ENCODE results near the gene PLEKHG4.

PLEKHG4 gene

DNA sequence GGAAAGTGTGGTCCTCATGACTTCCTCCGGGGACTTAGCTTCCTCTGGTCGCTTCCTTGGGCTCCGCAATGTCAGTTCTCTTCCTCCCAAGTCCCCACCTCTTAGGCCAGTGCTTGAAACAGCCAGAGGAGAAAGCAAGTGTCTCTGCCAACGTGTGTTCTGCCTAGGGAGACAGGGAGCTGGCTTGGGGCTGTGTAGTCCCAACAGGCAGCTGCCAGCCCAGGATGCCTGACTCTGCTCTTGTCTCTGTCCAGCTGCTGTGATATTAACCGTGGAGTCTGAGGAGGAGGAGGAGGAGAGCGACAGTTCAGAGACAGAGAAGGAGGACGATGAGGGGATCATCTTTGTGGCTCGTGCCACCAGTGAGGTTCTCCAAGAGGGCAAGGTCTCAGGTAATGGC lies 13.5 kb upstream of the PLEKHG4 start:
- H3K4ac ChIP-seq (ENCODE audit: low read depth in 1 of 2, low read length in 2 of 2), result no peak overlapping the region
- no peak overlapping the region for H3K14ac ChIP-seq (ENCODE audit: low read length in 2 of 2)
- H2BK12ac ChIP-seq (ENCODE audit: low read length in 2 of 2), result no peak overlapping the region
- H2BK5ac ChIP-seq (ENCODE audit: low read depth, low read length, poor library complexity, severe bottlenecking), result no peak overlapping the region
- H3K18ac ChIP-seq (ENCODE audit: low read depth in 1 of 2, low read length in 2 of 2), result no peak overlapping the region
- WGBS, result 91% methylated on average over 7 of the region's 8 CpGs
- H3K27ac ChIP-seq (ENCODE audit: low read length, poor library complexity, severe bottlenecking), result no peak overlapping the region
- no peak overlapping the region for H2BK15ac ChIP-seq (ENCODE audit: low read depth, poor library complexity, severe bottlenecking)
- no peak overlapping the region for H3K4me2 ChIP-seq (ENCODE audit: low read length, poor library complexity, severe bottlenecking)
- no peak overlapping the region for H2AK5ac ChIP-seq (ENCODE audit: low read length, severe bottlenecking)
- H3K9ac ChIP-seq (ENCODE audit: low read length), result peak overlapping the region; percentile 12
- H3K36me3 ChIP-seq (ENCODE audit: control insufficient read depth in 1 of 2, insufficient read depth in 2 of 2, low read depth in 1 of 2, low read length in 2 of 2), result peaks cover 3 to 30% of the 10 kb centered on the region in 2 experiments
- peaks cover 0 to 4% of the 10 kb centered on the region in 2 experiments for H3K27me3 ChIP-seq (ENCODE audit: control insufficient read depth in 1 of 2, insufficient read depth in 1 of 2, low read length in 2 of 2)
- no peak overlapping the region for H4K8ac ChIP-seq (ENCODE audit: low read length)
- H2AFZ ChIP-seq (ENCODE audit: low read depth, low read length), result no peak overlapping the region
- H4K91ac ChIP-seq (ENCODE audit: low read length), result no peak overlapping the region
- no peaks in the 10 kb centered on the region for H3K79me1 ChIP-seq (replicated peaks; ENCODE audit: low read length, poor library complexity, severe bottlenecking)
- no peak for DNase-seq
- no peak overlapping the region for H2BK120ac ChIP-seq (ENCODE audit: low read depth, low read length)
- peaks cover 9% of the 10 kb centered on the region for H3K4me1 ChIP-seq (ENCODE audit: control insufficient read depth, insufficient read depth, low read depth, low read length)
- no peaks in the 10 kb centered on the region for H3K9me3 ChIP-seq (ENCODE audit: control insufficient read depth, low read length)
- H3K23ac ChIP-seq (ENCODE audit: low read length in 2 of 2), result no peak overlapping the region
- H3K4me3 ChIP-seq (ENCODE audit: insufficient read depth in 1 of 2, low read depth in 1 of 2, low read length in 2 of 2), result no peak overlapping the region

DNA sequence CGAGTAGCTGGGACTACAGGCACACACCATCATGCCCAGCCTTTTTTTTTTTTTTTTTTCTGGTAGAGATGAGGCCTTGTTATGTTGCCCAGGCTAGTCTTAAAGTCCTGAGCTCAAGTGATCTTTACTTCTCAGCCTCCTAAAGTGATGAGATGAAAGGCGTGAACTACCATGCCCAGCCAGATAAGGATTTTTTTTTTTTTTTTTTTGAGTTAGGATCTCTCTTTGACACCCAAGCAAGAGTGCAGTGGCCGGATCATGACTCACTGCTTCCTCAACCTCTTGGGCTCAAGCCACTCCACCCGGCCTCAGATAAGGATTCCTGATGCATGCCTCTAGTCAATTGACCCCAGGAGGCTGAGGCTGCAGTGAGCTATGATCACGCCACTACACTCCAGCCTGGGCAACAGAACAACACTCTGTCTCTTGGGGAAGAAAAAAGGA lies 11.2 kb upstream of the PLEKHG4 start:
- Histone ChIP-seq H3K27me3 (ENCODE audit: control insufficient read depth in 1 of 2, insufficient read depth in 1 of 2, low read length in 2 of 2) (no peaks in the 10 kb centered on the region), H3K9me3 (ENCODE audit: control insufficient read depth, low read length) (no peaks in the 10 kb centered on the region), H3K36me3 (ENCODE audit: control insufficient read depth in 1 of 2, insufficient read depth in 2 of 2, low read depth in 1 of 2, low read length in 2 of 2) (peaks cover 16 to 31% of the 10 kb centered on the region in 2 experiments), H4K8ac (ENCODE audit: low read length) (no peak overlapping the region), H3K4me1 (ENCODE audit: control insufficient read depth, insufficient read depth, low read depth, low read length) (peaks cover 9% of the 10 kb centered on the region), H2BK12ac (ENCODE audit: low read length in 2 of 2) (no peak overlapping the region), H3K4me3 (ENCODE audit: insufficient read depth in 1 of 2, low read depth in 1 of 2, low read length in 2 of 2) (no peak overlapping the region), H2AK5ac (ENCODE audit: low read length, severe bottlenecking) (no peak overlapping the region), H2AFZ (ENCODE audit: low read depth, low read length) (no peak overlapping the region), H3K4ac (ENCODE audit: low read depth in 1 of 2, low read length in 2 of 2) (no peak overlapping the region), H3K14ac (ENCODE audit: low read length in 2 of 2) (no peak overlapping the region), H2BK5ac (ENCODE audit: low read depth, low read length, poor library complexity, severe bottlenecking) (no peak overlapping the region), H2BK120ac (ENCODE audit: low read depth, low read length) (no peak overlapping the region), H3K23ac (ENCODE audit: low read length in 2 of 2) (no peak overlapping the region), H2BK15ac (ENCODE audit: low read depth, poor library complexity, severe bottlenecking) (no peak overlapping the region), H3K27ac (ENCODE audit: low read length, poor library complexity, severe bottlenecking) (no peak overlapping the region), H3K4me2 (ENCODE audit: low read length, poor library complexity, severe bottlenecking) (no peak overlapping the region), H3K9ac (ENCODE audit: low read length) (peak overlapping the region; percentile 76), H3K79me1 (replicated peaks; ENCODE audit: low read length, poor library complexity, severe bottlenecking) (no peaks in the 10 kb centered on the region), H4K91ac (ENCODE audit: low read length) (no peak overlapping the region), H3K18ac (ENCODE audit: low read depth in 1 of 2, low read length in 2 of 2) (no peak overlapping the region)
- peak; percentile 95 for DNase-seq
- 14% methylated on average over 3 of the region's 5 CpGs for WGBS

DNA sequence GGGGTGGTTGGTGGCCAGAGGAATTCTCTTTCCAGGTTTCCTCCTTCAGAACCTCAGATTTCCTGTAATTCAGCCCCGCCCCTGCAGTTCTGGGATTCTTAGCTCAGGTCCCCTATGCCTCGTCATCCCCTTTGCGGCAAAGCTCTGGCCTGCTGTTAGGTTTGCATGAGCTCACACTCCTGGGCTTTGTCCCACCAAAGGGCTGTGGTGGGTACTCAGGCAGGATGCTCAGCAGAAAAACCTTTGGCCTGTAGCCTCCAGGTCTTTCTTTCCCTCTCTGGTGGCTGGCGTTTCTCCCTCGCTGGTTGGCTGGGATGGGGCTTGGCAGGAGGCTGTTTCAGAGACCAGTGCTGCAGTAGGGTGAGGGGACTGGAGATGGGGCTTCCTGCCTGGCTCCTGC lies 9.6 kb upstream of the PLEKHG4 start:
- Histone ChIP-seq H3K4me1 (ENCODE audit: control insufficient read depth, insufficient read depth, low read depth, low read length) (peaks cover 9% of the 10 kb centered on the region), H2BK5ac (ENCODE audit: low read depth, low read length, poor library complexity, severe bottlenecking) (peak overlapping the region; percentile 47), H3K79me1 (replicated peaks; ENCODE audit: low read length, poor library complexity, severe bottlenecking) (no peaks in the 10 kb centered on the region), H2BK15ac (ENCODE audit: low read depth, poor library complexity, severe bottlenecking) (no peak overlapping the region), H2BK120ac (ENCODE audit: low read depth, low read length) (no peak overlapping the region), H3K36me3 (ENCODE audit: control insufficient read depth in 1 of 2, insufficient read depth in 2 of 2, low read depth in 1 of 2, low read length in 2 of 2) (peaks cover 16 to 31% of the 10 kb centered on the region in 2 experiments), H3K14ac (ENCODE audit: low read length in 2 of 2) (no peak overlapping the region), H2BK12ac (ENCODE audit: low read length in 2 of 2) (peak overlapping the region in 1 of 2 experiments; percentile 4), H3K18ac (ENCODE audit: low read depth in 1 of 2, low read length in 2 of 2) (peak overlapping the region in 1 of 2 experiments; percentile 64), H3K4ac (ENCODE audit: low read depth in 1 of 2, low read length in 2 of 2) (no peak overlapping the region), H2AFZ (ENCODE audit: low read depth, low read length) (no peak overlapping the region), H2AK5ac (ENCODE audit: low read length, severe bottlenecking) (peak overlapping the region; percentile 67), H3K4me3 (ENCODE audit: insufficient read depth in 1 of 2, low read depth in 1 of 2, low read length in 2 of 2) (no peak overlapping the region), H3K23ac (ENCODE audit: low read length in 2 of 2) (no peak overlapping the region), H3K9ac (ENCODE audit: low read length) (peak overlapping the region; percentile 85), H4K91ac (ENCODE audit: low read length) (no peak overlapping the region), H3K27me3 (ENCODE audit: control insufficient read depth in 1 of 2, insufficient read depth in 1 of 2, low read length in 2 of 2) (no peaks in the 10 kb centered on the region), H4K8ac (ENCODE audit: low read length) (peak overlapping the region; percentile 35), H3K4me2 (ENCODE audit: low read length, poor library complexity, severe bottlenecking) (no peak overlapping the region), H3K27ac (ENCODE audit: low read length, poor library complexity, severe bottlenecking) (no peak overlapping the region), H3K9me3 (ENCODE audit: control insufficient read depth, low read length) (no peaks in the 10 kb centered on the region)
- peak; percentile 50 for DNase-seq
- WGBS, result 67% methylated on average over 4 of the region's 5 CpGs

DNA sequence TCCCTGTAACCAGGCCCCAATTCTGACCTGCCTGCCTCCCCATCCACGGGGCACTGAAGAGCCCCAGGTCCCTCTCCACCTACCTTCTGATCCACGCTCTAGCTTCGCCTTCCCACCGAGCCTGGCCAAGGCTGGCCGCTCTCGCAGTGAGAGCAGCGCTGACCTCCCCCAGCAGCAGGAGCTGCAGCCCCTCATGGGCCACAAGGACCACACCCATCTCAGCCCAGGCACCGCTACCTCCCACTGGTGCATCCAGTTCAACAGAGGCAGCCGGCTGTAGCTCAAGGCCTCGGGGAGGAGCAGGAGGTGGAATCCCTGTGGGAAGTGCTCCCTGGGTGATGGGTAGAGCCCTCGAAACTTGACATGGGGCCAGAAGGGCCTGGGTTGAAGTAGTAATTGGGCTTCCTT lies 8.4 kb upstream of the PLEKHG4 start:
- peaks cover 16 to 38% of the 10 kb centered on the region in 2 experiments for H3K36me3 ChIP-seq (ENCODE audit: control insufficient read depth in 1 of 2, insufficient read depth in 2 of 2, low read depth in 1 of 2, low read length in 2 of 2)
- H3K4me3 ChIP-seq (ENCODE audit: insufficient read depth in 1 of 2, low read depth in 1 of 2, low read length in 2 of 2), result no peak overlapping the region
- H3K23ac ChIP-seq (ENCODE audit: low read length in 2 of 2), result no peak overlapping the region
- WGBS, result 97% methylated on average over 9 of the region's 11 CpGs
- peaks cover 9% of the 10 kb centered on the region for H3K4me1 ChIP-seq (ENCODE audit: control insufficient read depth, insufficient read depth, low read depth, low read length)
- peak overlapping the region; percentile 23 for H3K9ac ChIP-seq (ENCODE audit: low read length)
- H3K79me1 ChIP-seq (replicated peaks; ENCODE audit: low read length, poor library complexity, severe bottlenecking), result peaks cover 2% of the 10 kb centered on the region
- no peak overlapping the region for H2BK12ac ChIP-seq (ENCODE audit: low read length in 2 of 2)
- H4K8ac ChIP-seq (ENCODE audit: low read length), result no peak overlapping the region
- no peak overlapping the region for H2AFZ ChIP-seq (ENCODE audit: low read depth, low read length)
- peak overlapping the region; percentile 34 for H4K91ac ChIP-seq (ENCODE audit: low read length)
- no peak overlapping the region for H3K4ac ChIP-seq (ENCODE audit: low read depth in 1 of 2, low read length in 2 of 2)
- no peak overlapping the region for H2AK5ac ChIP-seq (ENCODE audit: low read length, severe bottlenecking)
- no peak overlapping the region for H3K18ac ChIP-seq (ENCODE audit: low read depth in 1 of 2, low read length in 2 of 2)
- no peak for DNase-seq
- H3K14ac ChIP-seq (ENCODE audit: low read length in 2 of 2), result no peak overlapping the region
- no peak overlapping the region for H2BK15ac ChIP-seq (ENCODE audit: low read depth, poor library complexity, severe bottlenecking)
- no peak overlapping the region for H2BK5ac ChIP-seq (ENCODE audit: low read depth, low read length, poor library complexity, severe bottlenecking)
- H3K9me3 ChIP-seq (ENCODE audit: control insufficient read depth, low read length), result no peaks in the 10 kb centered on the region
- no peak overlapping the region for H3K4me2 ChIP-seq (ENCODE audit: low read length, poor library complexity, severe bottlenecking)
- H2BK120ac ChIP-seq (ENCODE audit: low read depth, low read length), result no peak overlapping the region
- no peaks in the 10 kb centered on the region for H3K27me3 ChIP-seq (ENCODE audit: control insufficient read depth in 1 of 2, insufficient read depth in 1 of 2, low read length in 2 of 2)
- no peak overlapping the region for H3K27ac ChIP-seq (ENCODE audit: low read length, poor library complexity, severe bottlenecking)

All from mesenchymal stem cell (in vitro differentiated cells and primary cell).